NCI-H2227 (cell line): ENCODE results near the gene ENPP5.

Source experiments
- DNase-seq: peaks from one replicate; lab custom pipeline; 2025; ENCODE audit not compliant: unreplicated experiment; lab: John Stamatoyannopoulos, UW

The ENPP5 gene

DNA sequence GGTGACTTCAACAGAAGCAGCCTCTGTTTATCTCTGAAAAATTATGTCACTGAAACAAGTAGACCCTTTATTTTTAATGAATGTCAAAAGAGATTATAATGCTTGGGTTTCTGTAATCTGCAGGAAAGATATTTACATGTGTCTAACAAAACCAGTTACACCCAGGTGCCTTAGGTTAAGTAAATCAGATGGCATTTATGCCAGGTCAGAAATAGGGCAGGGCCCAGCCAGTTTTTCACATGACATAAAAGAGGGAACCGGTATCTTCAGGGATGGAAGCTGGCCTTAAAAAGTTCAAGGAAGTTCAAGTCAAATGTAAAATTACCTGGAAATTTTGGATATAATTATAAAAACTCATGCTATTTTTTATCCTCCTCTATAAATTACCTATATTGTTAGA, 55.1 kb downstream of the ENPP5 start:
- no peak for DNase-seq

DNA sequence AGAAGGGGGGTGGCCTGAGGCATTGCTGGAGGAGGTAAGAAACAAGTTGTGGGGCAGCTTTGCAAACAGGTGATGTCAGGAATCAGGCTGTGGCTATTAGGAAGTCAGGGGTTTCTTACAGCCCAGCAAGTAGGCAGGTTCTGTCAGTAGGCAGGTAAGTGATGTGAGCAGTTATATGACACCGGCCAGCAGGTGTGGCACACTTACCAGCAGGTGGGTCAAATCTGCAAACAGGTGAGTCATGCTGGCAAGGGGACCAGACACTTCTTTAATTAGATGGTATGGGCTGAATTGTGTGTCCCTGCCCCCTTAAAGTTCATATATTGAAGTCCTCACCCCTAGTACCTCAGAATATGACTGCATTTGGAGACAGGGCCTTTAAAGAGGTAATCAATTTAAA, 57.4 kb downstream of the ENPP5 start:
- DNase-seq: no peak
